M059J (cell line): ENCODE results near the gene GNL3. TPM values are rescaled to one million over a fixed set of nuclear protein-coding genes. Genes with fewer than 3 reads are reported as not detected.

Experiments
- DNase-seq: peaks from one replicate; pipeline ENCODE4 v3.0.0-alpha.2; 2012; ENCODE audit warnings: low read depth
- total RNA-seq: library from RNA; depleted of rRNA; stranded (reverse); fragments of >200 nt; shearing (Covaris generic); gene quantifications from 2 replicates; pipeline ENCODE4 v1.2.3, GENCODE V29; 2014

GNL3 gene
- total RNA-seq, 1 experiment from 2014 or later = 85.4 TPM

DNA sequence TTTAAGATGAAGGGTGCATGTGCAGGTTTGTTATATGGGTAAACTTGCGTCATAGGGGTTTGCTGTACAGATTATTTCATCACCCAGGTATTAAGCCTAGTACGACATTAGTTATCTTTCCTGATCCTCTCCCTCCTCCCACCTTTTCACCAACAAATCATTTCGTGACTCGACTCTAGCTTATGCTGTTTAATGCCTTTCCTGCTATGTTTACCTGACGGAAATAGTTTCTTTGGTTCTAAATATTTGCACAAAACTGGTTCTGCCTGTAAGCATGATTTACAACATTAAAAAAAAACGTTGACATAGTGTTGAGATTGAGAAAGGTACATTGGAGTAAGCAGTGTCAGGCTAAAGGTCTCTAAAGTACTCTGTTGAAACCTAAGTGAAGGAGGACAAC lies 2.4 kb downstream of the GNL3 start:
- no peak for DNase-seq

DNA sequence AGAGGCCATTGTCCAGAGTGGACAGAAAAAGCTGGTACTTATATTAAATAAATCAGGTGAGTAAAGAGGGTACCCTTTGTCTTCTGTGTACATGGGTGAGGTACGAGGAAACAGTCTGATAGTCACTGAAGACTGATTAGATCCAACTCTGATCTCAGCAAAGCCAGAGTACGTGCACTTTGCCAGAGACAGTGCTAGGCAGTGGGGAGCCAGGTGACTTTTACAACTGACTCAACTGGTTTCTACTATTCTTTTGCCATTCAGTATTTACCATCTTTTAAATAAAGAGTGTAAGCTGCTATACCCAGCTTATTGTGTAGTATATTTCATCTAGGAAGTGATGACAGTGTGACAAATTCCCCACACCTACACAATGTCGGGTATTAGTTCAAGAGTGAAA lies 3.3 kb downstream of the GNL3 start:
- DNase-seq = no peak

DNA sequence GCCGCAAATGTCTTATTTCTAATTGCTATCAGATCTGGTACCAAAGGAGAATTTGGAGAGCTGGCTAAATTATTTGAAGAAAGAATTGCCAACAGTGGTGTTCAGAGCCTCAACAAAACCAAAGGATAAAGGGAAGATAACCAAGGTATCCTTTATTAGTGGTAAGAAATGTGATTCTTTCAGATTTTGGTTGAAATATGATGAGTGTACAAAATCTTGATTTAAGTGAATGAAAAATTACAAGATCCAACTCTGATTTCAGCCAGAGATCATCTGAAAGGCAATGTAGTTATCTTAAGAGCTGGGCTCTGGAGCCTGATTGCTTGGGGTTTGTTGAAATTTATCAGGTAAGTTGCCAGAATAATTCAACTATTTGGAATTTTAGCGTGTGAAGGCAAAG lies 4.7 kb downstream of the GNL3 start:
- DNase-seq = no peak

DNA sequence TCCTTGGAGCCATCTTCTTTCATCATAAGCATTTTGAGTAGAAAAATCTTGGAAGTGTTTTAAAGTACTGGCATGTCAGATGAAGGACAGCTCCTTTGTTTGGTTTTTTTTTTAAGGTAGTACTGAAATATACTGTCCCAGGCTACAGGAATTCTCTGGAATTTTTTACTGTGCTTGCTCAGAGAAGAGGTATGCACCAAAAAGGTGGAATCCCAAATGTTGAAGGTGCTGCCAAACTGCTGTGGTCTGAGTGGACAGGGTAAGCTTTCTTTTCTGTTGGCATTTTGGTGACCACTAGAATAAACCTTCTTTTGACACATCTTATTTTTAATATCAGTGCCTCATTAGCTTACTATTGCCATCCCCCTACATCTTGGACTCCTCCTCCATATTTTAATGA lies 7.2 kb downstream of the GNL3 start:
- DNase-seq = peak; percentile 47

DNA sequence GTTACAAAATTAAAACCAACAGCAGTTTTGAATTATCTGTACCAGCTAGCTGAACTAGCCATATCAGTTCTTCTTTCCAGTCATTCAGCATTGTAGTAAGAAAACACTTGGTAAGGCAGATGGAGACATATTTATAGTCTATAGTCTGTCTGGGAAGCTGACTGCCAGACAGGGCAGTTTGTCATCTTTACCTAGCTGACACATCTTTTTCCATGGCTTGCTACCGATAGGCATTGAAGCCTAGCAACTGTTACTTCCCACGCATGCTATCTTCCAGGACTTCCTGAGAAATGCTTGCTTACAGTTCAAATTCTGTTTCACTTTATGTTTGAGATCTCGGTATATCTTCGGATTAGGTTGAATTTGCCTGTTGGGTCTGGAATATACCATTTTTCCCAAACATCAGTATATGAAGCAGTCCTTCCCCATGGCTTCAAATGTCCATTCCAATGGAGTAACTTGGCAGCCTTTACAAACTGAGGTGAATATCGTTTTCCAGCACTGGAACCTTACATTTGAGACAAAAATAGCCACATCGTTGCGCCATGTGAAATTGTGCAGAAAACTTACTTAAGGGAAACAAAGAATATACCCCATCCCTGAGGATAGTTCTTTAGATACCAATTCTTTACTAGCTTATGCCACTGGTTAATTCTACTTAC lies 8.8 kb downstream of the GNL3 start:
- DNase-seq = no peak

DNA sequence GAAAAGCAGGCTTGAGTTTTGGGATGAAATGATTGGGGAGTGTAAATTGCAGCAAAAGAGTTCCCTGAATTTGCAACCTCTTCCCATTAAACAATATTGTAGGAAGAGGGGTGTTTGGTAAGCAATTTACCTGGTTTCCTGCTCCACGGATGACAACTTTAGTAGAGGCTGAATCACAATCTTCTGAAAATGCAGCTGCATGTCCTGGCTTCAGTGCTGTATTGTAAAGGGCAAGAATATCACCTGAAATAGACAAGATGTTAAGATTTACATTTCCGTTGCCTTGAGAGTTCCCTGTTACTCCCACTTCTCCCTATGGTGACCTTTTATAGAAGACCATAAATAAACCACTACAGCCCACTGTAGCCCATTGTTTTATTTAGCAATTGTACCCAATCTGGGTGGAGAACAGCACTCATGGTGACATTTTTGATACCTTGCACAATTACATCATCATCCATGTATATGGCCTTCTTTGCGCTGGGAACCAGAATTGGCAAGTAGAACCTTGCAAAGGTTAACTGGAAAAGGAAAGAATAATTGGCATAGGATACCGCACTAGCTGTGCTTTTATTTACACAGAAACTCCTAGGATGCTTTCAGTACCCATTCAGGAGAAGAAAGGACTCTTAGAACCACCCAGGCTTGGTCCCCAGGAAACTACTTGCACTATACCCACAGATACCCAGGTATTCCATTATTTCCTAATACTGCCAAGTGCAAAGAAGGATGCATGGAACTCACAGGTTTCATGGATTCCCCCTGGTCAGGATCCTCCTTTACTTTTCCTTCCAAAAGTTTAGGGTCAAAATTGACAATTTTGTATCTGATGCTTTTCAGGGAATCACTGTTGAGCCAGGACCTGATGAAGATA lies 10.2 kb downstream of the GNL3 start:
- no peak for DNase-seq

DNA sequence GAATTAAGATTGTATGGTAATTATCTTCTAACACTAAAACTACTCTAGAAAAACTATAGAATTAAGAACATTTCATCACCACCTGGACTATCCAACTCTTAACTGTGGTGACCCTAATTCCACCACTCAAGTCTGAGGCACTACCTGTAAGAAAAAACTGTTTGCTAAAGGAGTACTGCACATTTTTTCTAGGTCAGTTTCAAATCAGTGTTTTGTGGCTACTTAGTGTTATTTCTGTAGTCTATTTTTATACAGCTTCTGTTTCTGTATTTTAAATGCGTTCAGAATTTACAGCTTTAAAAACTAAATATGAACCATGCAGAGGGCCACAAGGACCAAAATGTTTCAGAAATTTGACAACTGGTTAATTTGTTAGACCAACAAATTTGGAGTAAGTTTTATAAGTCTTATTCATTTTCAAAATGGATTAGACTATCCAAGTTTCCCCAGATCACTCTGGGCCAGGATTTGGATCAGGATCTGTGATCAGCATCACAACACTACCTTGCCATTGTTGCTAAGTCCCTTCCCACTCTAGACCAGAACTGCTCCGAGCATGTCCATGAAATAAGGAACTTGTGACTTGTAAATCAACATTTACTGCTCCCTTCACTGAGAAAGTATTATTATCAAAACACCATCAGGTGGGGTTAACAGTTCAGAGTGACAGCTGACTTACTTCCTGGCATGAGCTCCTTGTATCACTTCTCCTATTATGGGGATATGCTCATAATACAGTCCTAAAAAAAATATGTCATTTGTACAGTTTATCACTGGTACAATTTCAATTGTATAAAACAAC lies 11.2 kb downstream of the GNL3 start:
- DNase-seq = no peak

DNA sequence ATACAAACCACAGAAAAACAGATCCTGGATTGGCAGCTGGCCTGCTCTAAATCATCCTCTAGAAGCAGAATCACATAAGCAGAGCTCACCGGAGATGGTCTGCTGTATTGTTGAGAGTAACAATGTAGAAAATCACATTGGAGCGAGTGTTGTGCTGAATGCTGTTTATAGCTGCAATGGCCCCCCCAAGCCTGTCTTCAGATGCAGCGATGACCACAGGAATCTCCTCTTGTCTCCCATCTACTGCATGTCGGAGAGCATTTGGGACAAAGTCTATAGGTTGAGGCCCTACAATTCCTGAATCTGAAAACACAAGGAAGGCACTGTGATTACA lies 11.8 kb downstream of the GNL3 start:
- DNase-seq = no peak

DNA sequence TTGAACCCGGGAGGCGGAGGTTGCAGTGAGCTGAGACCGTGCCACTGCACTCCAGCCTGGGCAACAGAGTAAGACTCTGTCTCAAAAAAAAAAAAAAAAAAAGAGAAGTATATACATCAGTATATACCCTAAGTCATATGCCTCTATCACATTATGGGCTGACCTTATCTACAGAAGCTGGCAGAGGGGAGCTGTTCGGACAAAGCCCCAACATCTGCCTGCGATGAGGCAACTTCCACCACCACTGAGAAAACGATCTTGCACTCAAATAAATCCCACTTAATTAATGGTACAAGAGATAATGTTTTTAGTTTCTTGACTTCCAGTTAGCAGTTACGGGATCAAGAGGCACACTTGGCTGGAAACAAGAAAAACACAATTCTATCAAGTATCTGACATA lies 17.5 kb downstream of the GNL3 start:
- DNase-seq = no peak

DNA sequence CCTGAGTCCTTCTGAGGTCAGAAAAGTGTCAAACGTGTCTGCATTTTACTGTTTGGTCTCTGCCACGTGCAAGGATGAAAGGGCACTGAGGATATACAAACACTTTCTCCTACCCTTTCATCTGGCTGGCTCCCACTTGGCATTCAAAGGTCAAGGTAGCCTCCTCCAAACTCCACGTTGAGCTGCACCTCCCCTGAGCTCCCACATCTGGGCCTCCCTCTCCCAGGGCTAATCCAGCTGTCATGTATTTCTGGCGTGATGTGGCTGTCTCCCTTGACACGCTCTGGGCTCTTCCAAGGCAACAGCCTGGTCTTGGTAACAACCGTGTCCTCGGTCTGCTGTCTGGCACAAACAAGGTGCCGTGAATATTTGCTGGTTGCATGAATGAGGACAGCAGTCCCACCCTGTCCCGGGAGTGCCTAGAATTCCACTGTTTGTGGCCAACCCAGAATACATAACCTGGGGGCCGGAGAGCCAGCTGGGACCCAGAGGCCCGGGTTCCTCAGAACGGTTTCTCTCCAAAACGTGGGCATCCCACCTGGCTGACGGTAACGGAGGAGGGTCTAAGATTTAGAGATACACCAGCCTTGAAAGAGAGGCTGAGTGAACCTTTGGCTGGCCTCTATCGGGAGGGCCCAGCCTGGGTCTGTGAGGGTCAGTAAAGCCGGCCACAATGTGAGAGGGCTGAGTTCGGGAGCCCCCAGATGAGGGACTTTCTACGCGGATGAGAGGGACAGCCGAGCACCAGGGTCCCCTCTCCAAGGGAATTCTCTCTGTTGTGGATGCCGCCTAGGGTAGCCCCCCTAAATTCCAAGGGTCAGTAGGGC lies 19.0 kb downstream of the GNL3 start:
- DNase-seq = no peak

DNA sequence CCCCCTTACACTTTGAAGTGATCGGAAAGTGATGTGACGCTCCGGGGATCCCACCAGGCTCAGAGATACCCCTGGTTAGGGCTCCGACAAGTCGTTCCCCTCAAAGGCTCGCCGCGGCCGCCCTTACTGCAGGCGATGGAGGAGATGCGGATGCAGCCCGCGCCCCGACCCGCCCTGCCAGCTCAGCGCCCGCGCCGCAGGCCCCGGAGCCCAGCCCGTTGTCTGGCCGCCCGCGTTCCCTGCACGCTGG lies 19.5 kb downstream of the GNL3 start:
- no peak for DNase-seq

DNA sequence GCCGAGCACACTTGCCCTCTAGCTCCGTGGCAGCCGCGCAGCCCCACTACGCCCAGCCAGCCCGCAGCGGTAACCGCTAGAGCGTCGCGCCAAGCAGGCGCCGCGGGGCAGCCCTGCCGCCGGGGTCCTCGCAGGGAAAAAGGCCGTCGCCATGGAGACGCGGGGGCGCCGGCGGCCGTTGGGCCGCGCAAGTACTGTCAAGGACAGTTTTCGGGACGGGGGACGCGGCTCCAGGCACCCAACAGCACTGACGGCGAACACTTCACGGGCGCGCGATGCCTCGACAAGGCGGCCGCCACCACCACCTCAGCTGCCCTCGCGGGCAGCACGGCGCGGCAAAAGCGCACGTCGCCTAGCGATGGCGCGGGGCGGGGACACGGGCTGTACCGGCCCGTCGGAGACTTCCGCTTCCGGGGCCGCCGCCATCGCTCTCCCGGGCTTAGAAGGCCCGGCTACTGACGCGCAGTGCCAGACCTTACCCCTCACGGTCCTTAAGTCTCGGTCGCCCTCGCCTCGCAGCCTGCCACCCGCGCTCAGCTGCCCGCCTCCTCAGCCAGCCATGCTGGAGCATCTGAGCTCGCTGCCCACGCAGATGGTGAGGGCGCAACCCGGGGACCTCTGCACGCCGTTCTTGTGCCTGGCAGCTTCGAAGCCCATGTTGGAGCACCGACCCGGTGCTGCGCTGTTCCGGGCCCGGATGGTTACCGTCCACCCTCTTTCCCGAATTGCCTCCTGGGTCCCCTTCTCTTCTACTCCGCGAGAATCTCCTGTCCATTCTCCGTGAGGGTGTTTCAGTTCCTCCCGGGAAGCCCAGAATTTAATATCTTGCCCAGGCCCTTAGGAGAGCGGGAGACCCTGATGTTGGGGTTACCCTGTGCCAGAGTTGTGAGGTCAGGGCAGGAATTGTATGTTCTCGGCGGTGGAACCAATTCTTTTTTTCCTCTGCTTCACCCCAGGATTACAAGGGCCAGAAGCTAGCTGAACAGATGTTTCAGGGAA lies 20.2 kb downstream of the GNL3 start, which contains the start of the genes GLT8D1 and SPCS1:
GLT8D1 (minus strand) TSS at position 104 of the 999 bp plus-strand sequence. CDS start 5,331 bp downstream, outside the sequence.
SPCS1 (plus strand) TSS at position 419 of the 999 bp plus-strand sequence; CDS start at position 560, 141 bp downstream.
- DNase-seq = peak; percentile 78

DNA sequence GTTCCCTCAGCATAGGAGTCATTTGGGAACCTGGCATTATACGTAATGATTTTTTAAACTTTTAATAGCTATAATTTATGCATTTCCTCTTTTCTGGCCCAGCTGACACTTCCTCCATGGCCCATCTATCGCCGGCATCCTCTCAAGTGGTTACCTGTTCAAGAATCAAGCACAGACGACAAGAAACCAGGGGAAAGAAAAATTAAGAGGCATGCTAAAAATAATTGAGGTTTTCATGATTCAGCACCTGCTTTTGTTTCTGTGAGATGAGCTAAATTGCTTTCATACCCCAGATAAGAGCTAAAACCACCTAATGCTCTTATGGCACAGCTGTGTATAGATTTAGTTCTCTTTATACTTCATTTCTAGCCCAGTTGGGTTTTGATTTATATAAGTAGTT lies 21.8 kb downstream of the GNL3 start:
- no peak for DNase-seq

DNA sequence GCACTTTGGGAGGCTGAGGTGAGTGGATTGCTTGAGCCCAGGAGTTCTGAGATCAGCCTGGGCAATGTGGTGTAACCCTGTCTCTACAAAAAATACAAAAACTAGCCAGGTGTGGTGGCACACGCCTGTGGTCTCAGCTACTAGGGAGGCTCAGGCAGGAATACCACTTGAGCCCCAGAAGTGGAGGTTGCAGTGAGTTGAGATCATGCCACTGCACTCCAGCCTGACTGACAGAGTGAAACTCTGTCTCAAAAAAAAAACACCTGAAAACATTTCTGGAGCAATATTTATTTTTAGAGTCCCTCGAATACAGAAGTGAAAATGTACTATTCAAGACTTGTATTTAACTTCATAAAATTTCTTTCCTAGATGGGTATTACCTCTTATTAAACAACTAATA lies 24.7 kb downstream of the GNL3 start:
- no peak for DNase-seq

DNA sequence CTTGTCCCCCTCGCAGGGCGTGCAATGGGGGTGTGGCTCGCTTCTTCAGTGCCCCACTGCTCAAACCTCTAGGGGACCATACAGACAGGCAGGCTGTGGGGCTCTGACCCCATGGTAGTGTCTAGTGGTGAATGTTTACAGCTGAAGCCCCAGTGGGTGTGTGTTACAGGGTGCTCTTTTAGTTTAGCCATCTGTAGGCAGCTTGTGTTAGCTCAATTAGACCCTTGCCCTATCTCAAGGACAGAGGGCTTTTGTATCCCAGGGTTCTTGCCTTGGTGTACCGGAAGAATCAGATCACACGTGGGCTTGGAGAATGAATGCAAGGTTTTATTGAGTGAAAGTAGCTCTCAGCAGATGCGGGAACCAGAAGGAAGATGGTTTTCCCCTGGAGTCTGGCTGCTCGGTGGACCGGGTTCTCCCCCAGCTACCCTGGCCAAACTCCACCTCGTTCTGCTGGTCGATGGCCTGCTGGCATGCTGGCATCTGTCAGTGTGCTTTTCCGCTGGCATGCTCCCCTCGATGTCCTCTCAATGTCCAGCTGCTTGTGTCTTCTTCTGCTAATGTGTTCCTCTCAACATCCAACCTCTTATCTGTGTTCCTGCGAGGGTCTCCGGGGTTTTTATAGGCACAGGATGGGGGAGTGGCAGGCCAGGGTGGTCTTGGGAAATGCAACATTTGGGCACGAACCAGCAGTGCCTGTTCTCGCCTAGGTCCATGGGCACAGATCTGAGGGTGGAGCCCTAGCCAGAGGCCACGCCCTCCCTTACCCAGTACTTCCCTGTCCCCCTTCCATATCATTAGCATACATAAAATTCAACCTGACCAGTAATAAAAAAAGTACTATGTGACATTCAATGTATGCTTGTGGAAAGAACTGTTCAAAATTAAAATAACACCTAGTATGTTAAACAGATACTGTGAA lies 26.7 kb downstream of the GNL3 start:
- DNase-seq = no peak

DNA sequence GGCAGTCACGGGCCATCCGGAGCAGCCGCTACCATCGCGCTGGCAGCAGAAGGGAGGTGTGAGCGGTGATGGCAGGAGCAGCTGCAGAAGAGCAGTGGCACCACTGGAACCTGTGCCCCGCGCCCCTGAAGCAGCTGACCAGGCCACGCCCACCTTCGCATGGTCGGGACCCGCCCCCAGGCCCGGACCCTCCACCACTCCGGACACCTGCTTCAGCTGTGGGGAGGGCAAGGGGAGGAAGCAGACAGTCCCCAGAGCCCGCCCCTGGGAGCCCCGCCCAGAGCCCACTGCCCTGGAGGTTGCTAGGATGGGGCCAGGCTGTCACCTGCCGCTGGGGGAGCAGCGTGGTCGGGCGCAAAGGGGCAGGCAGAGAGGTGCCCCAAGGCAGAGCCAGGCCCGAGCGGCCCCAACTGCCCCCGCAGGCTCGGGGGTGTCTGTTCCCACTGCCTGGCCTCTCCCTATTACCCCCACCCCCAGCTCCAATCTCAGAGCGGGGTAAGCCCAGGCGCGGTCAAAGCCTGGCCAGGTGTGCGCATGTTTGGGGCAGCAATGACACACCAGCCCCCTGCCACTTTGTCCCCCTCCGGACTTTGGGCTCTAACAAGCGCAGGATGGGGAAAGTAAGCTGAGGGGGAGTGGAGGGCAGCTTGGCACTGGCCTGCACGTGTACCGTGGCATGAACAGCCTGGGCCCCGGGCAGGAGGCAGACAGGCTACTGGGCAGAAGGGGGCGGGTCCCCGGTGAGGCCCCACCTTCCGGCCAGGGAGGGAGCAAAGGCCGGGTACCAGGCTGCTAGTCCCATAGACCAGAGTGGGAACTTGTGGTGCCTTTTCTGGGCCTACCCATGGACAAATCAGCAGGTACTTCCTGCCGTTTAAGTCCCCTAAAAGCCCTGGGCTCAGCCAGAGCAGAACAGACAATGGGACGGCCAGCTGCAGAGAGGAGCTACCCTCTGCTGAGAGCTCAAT lies 28.8 kb downstream of the GNL3 start:
- no peak for DNase-seq

DNA sequence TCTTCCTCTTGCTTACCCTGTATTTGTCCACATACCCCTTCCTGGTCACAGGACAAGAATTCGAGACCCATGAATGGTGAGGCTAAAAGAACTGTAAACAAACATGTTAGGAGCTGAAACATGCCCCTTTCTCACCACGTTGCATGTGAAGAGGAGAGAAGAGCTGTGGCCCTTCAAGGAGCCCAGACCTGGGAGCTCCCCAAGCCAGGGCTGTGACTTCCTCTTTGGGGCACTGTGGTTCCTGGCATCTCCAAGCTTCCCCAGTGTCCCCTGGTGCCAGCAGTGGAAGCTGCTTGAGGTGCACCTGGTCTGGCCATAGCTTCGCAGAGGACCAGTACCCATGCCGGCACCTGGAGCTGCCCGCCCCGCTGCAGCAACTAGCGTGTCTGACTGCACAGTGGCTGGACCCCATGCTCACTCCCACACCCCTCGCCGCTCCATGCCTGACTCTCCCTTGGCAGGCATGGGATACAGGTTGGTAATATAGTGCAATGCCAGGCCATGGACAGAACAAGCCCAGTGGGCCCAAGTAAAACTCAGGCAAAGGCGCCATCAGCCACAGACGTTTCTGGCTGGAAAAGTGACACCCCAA lies 30.0 kb downstream of the GNL3 start:
- no peak for DNase-seq

DNA sequence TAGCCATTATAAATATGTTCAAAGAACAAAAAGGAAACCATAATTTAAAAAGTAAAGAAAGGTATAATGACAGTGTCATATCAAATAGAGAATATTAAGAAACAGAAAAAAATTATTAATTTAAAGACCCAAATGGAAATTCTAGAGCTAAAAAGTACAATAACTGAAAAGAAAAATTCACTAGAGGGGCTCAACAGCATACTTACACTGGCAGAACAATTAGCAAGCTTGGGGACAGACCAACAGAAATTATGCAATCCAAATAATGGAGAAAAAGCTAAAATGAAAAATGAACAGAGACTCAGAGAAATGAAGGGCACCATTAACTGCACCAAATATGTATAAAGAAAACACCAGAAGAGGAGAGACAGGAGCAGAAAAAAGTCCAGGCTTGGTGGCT lies 33.8 kb downstream of the GNL3 start:
- DNase-seq = no peak
